NCI-H1694 treated with DMSO at 0.1 percent for 48 hours (cell line): ENCODE measurements around the gene UXS1.

Experiments used
- DNase-seq: peaks from one replicate; lab custom pipeline; 2025; lab: John Stamatoyannopoulos, UW

UXS1 gene

DNA sequence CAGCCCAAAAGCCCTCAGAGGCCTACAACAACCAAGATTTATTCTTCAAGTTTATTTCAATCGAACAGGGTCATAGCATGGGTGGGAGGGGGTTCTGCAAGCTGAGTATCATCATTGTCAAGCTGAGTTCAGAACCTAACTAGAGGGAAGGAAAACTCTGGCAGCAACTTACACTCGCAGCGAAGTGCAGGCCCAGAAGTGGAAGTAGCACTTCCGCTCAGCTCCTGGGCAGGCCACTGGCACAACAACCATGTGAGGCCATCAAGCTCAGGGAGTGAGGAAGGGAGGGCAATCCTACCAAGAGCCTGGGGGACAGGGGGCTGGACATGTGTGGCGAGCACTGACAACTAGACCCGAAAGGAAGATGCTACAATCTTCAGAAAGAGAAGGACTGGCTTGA is 4.8 kb downstream of the UXS1 start:
- no peak for DNase-seq

DNA sequence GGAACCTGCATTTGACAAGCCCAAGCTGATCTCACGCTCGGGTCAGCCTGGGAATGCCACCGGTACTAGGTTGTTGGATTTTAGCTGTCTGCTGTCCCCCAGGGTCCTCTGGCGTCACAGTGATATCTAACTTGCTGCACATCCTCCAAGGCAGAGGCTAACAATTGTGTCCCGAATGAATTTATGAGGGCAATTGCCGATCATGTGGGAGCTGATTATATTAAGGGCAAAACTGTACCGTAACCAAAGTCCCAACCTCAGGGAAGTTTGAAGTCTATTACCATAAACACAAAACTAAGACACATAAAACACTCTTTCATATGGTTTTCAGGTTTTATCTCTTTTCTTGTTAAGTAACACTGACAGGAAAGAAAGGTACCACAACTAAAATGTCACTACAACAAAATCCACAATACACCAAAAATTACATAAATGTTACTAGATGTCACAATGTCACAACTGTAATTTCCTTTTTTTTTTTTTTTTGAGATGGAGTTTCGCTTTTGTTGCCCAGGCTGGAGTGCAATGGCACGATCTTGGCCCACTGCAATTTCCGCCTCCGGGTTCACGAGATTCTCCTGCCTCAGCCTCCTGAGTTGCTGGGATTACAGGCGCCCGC is 6.7 kb downstream of the UXS1 start:
- no peak for DNase-seq

DNA sequence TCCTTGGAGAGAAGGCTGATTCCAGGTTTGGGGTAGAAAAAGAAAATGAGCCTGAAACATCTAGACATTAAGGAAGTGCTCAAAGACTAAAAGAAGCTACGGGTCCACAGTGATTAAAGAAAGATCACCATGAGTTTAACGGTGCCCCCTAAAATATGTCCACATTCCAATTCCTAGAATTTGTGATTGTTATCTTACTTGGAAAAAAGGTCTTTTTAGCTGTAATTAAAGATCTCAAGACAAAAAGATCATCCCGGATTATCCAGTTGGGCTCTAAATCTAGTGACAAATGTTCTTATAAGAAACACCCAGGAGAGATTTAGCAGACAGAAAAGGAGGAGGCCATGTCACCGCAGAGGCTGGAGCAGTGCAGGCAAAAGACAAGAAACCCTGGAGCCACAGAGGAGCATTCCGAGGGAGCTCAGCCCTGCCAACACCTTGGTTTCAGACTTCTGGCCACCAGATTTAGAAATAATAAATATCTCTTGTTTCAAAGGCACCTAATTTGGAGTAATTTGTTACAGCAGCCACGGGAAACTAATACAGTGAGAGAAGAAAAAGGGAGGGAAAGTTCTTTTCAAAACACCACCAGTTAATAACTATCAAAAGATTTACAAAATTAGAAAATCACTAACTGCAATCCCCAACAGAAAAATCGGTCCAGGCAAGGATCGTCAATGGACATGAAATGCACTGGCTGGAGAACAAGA is 8.5 kb downstream of the UXS1 start:
- no peak for DNase-seq

DNA sequence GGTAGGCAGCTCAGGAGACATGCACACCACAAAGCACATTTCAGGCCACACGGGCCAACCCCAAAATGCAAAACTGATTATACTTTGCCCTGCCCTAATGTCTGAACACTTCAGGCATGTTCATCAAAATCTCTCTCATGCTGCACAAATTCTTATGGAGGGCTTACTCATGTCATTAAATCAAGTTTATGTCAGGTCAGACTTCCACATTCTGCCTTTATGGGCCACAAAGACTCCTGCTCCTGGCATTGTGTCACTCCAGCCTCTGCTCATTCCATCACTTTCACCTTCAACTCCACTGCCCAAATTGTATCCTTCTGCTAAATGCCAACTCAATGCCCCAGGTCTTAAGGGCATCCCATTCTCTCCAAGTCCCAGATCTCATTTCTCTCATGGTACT is 9.2 kb downstream of the UXS1 start:
- no peak for DNase-seq

DNA sequence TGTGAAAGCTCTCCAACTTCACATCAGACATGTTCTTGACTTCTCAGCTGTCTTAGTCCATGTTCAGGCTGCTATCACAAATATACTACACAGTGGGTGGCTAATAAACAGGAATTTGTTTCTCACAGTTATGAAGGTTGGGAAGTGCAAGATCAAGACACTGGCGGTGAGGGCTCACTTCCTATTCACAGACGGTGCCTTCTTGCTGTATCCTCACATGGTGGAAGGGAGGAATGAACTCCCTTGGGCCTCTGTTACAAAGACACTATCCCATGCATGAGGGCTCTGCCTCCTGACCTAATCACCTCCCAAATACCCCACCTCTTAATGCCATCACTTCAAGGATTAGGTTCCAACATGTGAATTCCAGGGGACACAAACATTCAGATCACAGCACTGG is 9.7 kb downstream of the UXS1 start:
- DNase-seq = no peak

DNA sequence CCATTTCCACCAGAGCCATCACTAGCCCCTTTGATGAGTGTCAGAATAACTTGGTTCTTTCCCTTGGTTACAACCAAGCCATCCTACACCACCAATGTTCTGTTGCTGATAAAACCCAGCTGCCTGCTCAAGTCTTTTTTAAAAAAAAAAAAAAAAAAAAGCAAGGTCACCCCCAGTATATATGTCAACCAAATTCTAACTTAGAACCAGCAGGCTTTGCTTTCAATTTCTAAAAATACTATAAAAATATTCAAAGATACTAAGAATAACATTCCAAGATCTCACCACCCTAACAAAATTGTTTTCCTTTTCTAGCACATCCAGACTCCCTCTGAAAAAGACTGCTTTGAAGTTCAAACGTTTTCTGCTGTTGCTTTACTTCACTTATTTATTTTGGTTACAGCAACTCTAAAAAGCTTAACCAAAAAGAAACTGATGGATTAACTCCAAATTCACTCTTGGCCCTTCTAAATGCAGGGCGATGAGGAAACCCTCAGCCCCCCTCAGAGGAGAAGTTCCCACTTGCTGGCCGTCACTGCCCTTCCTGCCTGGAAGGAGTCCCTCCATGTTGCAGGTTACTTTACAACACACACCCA is 10.9 kb downstream of the UXS1 start:
- no peak for DNase-seq

DNA sequence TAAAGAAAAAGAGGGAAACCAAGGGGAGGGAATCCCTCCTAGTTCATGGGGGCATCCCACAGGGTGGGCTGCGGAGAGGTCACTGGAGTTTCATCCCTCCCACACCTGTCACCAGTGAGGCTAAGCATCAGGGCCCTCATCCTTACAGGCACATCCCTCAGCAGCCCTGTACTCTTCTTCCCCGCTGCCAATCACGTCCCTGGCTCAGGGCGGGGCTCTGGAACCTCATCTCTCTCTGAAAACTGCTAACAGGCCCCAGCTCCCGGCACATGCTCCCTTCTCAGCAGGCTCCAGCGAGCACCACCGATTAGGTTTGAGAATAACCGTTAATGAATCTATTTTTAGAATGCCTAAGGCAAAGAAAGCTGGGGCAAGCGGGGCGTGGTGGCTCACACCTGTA is 13.0 kb downstream of the UXS1 start:
- no peak for DNase-seq

DNA sequence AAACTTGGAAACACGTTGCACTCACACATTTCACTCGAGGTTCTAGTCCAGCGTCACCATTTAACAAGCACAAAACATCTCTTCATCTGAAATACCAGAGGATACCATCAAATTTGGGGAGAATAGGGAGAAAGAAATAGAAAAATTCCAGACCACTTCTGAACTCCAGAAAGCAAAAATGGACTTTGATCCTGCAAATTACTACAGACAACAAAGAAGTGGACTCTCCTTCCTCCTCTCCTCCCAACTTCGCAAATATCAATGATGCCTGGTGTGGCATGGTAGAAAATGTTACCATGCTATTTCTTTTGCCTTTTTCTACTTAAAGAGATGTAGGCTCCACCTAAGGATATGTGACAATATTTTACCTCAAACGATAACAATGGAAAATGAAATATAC is 13.5 kb downstream of the UXS1 start:
- no peak for DNase-seq

DNA sequence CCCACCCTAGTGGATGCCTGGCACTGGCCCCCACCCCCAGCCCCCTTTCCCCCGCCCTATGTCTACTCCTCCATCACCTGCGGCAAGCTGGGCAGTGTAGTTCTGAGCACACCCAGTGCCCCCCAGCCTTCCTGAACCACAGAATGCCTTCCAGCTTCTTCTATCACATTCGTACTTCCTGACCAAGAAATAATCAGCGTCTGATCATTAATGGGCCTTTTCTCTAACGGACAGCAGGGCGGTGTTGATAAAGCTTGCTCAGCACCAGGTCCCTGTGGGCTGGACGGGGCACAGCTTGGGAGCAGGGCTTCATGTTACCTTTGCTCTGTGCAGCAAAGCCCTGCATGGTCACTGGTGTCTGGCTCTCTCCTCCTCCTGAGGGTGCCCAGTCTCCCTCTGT is 15.4 kb downstream of the UXS1 start:
- no peak for DNase-seq

DNA sequence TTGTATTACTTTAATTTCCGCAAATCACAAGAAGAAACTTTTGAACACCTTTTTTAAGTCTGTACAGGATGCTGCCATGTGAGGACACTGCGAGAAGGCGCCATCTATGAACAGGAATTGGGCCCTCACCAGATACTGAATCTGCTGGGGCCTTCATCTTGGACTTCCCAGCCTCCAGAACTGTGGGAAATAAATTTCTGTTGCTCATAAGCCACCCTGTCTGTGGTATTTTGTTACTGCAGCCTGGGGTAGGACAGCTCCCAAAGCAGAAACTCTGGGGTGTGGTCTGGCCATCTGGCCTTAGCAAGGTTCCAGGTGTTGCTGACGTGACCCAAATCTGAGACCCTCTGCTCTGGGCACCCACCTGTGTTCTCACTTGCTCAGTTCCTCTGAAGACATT is 16.5 kb downstream of the UXS1 start:
- DNase-seq = no peak

DNA sequence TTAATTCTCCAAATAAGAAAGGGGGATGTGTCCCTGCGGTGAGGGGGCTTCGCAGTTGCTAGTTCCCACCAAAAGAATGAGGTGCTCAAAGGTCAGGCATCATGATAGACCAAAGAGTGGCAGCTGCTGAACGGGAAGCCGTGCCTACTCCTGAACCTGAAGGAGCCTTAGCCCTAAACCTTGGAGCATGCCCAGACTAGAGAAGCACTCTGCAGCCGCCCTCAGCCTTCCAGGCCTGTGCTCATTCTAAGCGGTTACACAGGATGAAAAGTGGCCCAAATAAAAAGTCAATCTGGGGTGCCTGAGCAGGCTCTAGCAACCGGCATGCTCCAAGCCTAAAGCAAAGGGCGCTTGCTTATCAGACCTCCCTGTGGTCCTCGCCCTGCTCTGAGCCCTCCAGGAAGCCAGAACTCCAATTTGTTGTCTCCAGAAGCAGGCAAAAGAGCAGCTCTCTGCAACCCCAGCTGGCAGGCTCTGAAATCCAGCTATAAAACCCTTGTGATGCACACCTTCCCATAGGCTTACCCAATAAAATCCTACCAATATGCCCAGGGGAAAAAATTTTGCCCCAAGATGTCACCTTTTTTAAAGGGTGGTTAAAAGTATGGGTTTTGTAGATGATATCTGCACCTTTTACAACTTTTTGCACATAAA is 17.5 kb downstream of the UXS1 start:
- no peak for DNase-seq

DNA sequence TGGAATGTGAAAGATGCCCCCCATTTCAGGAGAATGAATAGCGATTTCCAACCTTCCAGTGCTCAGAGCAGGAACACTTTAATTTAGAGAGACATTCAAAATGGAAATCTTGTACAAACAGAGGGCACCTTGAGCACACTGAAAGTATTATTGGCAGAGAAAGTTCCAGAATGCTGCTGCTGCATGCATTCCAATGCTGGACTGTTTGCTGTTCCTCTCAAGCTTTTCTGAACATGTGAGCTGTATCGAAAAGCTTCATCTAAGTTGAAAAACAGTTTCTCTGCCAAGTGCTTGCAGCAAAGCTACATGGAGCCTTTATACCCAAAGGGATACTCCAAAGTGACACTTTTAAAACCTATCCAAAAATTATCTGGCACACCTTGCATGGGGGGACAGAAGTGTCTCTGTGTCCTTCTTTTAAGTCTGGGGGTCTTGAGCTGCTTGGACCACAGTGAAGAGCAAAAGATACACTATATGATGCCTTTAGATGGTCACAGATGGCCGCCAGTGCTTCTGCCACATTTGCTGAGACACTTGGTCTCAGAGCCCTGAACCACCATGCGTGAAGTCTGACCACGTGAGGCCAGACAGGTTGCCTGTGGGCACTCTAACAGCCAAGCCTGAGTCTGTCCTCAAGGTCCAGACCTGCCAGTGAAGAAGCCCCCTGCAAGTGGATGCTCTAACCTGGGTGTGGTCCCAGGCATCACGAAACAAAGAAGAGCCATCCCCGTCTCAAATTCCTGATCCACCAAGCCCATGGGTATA is 18.8 kb downstream of the UXS1 start:
- DNase-seq = no peak

DNA sequence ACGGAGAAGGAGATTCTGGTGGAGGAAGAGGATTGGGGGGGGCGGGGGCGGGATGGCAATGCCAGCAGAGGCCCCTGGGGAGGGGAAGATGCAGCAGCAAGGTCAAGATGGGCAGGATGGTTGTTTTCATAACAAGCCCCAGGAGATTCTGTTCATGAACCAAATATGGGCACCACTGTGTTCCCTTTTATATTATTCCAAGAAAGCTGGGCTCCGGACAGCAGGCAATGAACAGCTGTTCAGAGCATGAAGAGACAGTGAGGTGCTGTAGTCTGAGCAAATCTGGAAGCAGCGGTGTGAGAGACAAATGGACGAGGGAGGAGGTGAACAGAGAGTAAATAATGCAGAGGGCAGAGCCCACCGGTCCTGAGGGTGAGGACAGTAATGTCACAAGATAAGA is 20.0 kb downstream of the UXS1 start:
- no peak for DNase-seq

DNA sequence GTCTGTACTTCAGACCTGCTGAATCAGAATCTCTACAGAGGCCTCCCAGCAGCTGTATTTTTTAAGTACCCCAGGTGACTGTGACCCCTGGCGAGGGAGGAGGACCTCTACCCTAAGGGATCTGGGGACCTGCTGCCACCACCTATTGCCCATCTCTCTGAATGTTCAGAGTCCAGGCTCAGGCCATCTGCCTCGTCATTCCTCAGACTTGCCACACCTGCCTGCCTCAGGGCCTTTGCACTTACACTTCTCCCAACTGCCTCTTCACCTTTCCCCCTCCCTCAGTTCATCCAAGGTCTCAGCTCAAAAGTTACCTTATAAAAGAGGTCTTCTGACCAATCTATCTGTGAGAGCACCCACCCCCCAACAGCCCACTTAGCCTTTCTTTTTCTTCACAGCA is 21.5 kb downstream of the UXS1 start:
- no peak for DNase-seq

DNA sequence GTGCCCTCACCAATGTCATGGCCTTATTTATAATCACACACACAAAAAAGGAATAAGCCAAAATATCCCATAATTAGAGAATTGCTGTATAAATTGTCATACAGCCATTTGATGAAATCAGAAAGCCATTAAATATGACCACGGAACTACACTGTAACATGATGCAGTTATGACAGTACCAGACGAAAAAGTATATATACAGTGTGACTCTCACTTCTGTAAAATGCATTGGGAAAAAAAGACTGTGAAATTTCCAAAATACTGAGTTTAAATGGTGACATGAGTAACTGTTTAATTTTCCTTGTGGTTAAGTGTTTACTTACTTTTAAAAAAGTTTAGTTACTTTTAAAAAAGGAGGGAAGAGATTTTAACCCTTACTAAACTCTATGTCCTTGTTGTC is 25.4 kb downstream of the UXS1 start:
- no peak for DNase-seq

DNA sequence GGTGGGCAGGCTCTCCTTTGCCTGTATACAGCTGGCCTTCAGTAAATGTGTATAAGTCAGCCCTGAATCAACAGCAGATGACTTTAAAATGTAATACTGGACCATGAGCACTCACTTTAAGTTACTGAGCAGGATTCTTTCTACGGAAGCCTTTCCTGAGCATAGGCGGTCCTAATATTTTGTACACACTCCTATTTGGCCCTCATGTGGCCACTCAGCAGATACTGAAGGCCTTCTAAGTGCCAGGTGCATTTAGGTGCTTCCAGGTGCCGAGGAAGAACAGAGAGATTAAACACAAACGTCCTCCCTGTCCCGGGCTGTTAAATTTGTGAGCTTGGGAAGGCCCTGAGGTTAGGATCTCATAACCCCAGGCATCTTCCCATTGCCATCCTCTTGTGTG is 27.0 kb downstream of the UXS1 start:
- no peak for DNase-seq

DNA sequence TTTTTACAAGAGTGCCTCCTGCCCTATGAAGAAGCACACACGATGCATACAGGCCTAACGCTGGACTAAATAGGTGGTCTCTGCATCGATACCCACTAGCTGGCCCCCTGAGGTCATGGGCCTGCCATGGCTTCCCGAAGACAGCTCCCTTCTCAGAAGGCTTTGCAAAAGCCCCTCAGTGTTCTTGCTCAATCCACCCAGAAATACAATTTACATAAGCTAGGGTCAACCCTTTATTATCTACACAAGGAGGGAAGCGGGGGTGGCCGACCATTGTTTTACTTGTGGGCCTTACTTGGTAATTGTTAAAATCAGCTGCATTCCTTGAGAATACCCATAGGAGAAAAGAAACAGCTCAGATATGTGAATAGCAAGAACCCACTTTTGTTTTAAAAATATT is 28.5 kb downstream of the UXS1 start:
- no peak for DNase-seq

DNA sequence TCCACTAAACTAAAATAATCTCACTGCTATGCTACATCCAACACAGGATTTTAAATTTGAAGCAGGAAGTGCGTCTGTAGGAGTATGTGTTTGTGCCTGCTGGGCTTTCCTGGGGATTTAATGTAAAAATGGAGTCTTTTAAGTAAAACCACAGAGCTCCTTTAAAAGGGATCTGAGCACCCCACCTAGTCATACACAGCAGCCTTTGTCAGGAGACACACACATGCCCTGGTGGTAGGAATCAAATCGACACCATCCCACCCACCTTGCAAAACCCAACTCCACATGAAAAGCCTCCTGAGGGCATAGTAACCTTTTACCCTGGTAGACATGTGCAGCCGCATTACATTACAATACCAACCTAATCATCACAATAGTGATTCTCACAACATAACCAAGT is 29.1 kb downstream of the UXS1 start:
- no peak for DNase-seq

DNA sequence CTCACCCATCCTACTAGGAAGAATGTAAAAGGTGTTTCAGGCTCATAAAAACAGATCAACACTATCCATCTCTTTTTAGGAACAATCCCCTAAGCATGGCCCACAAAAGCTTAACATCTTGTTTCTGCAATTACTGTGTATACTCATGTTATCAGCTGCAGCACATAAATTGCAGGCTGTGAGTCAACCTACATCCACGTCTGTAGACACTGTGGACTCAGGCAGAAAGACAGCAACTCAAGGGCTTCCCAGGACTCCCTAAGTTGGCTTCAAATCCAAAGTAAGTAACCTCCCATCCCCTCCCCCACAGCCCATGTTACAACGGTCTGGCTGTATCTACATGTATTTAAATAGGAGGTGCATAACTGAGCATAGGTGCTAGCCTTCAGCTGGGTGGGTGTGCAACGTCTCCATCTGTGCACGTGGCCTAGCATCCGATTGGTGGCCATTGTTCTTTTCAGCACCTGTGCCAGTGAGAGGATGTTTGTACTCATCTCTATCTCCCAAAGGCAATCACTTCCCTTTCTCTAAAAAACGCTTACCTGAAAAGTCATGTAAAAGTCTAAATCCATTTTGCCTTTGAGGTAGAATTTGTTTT is 30.1 kb downstream of the UXS1 start:
- no peak for DNase-seq

DNA sequence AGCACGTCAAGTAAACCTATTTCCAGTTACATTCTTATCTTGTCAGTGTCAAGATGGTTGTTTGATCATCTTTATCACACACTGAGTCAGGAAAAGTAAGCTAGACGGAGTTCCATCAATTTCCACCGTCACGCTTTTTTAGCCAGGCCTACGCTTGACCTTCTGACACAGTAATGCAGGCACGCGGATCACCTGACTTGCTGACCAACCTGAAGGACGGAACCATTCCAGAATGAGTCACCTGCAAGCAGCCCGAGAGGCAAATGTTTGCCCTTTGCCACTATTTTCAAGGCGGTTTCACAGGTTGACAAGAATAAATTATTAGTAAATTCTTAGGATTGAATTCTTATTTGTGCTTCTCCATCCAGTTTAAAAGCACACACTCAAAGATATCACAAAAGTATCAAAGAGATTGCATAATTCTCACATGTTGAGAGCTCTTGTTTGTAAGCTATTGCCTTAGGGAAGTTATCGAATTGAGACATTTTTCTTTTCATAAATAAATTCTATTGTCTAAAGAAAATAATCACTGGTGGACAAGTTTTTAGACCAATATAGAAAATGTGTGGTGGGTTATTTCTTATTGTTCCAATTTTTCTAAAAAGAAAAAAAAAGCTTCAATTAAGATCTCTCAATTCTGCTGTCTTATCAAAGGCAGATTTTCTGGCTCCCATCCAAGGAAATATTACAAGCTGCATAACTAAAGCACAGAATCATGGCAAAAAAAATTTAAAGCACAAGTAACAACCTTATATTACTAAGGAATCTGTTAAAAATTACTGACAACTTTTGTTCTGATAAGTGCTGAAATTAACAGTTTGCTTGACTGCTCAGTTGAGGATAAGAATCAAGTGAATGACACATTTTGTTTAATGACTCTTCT is 31.9 kb downstream of the UXS1 start:
- DNase-seq = no peak

DNA sequence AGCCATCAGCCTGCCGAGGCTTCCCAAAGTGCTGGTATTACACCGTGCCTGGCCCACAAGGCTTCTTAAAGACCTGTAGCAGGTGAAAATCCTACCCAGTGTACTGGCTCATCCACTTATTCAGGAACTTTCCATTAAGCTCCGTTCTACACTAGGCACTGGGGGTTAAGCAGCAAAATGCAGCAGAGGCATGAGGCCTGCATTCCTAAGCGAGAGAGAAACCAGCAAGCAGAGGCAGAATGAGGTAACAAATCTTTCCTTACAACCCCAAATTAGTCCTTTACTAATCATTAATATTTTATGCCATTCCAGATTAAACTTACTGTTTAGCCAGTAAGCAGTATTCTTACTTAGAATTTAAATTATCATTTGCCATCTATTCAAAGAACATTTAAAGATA is 32.8 kb downstream of the UXS1 start:
- DNase-seq = no peak
